ENCODE results near the gene TSGA10.

Gene TSGA10

GRCh38 chr2:98948956-98949739 is 205.6 kb downstream of the TSGA10 start:
- no peak for DNase-seq (ENCODE audit: insufficient read length, low spot score)
- no peak for FAIRE-seq

GRCh38 chr2:98947554-98947953 is 207.2 kb downstream of the TSGA10 start:
- FAIRE-seq (no peak), DNase-seq (ENCODE audit: insufficient read length, low spot score) (no peak)

Measured in GM19239 (cell line).